Hepatocyte (in vitro differentiated cells): ENCODE data around the gene AKNAD1. TPM values are rescaled to one million over a fixed set of nuclear protein-coding genes. Genes with fewer than 3 reads are reported as not detected.

ENCODE experiments used
- DNase-seq: peaks from one replicate; pipeline ENCODE4 v3.0.0-alpha.2; 2016; ENCODE audit warnings: low spot score
- H2AFZ ChIP-seq: fragments of 200-600 bp; sonication (generic); 2 replicates; pipeline ENCODE4 v1.6.0; 2016; ENCODE audit warnings: antibody characterized with exemption, mild to moderate bottlenecking
- H3K27ac ChIP-seq: fragments of 200-600 bp; sonication (generic); 2 replicates; pipeline ENCODE4 v1.5.1; 2016; ENCODE audit warnings: mild to moderate bottlenecking
- H3K27me3 ChIP-seq: fragments of 200-600 bp; sonication (generic); 2 replicates; pipeline ENCODE4 v1.6.1; 2016
- H3K36me3 ChIP-seq: fragments of 200-600 bp; sonication (generic); replicated peaks from 2 replicates; pipeline ENCODE4 v1.5.1; 2016; ENCODE audit warnings: low read depth; ENCODE audit not compliant: insufficient read depth
- H3K4me1 ChIP-seq: fragments of 200-600 bp; sonication (generic); 2 replicates; pipeline ENCODE4 v1.5.1; 2016; ENCODE audit warnings: mild to moderate bottlenecking, moderate library complexity; ENCODE audit not compliant: insufficient read depth
- H3K4me2 ChIP-seq: fragments of 200-600 bp; sonication (generic); 2 replicates; pipeline ENCODE4 v1.6.0; 2016
- H3K4me3 ChIP-seq: fragments of 200-600 bp; sonication (generic); 2 replicates; pipeline ENCODE4 v1.5.1; 2016; ENCODE audit warnings: mild to moderate bottlenecking
- H3K79me2 ChIP-seq: fragments of 200-600 bp; sonication (generic); 2 replicates; pipeline ENCODE4 v1.6.0; 2017; ENCODE audit warnings: mild to moderate bottlenecking
- H3K9me2 ChIP-seq: fragments of 200-600 bp; sonication (generic); replicated peaks from 2 replicates; pipeline ENCODE4 v1.6.0; 2017; ENCODE audit warnings: mild to moderate bottlenecking; ENCODE audit not compliant: insufficient read depth
- H3K9me3 ChIP-seq: fragments of 200-600 bp; sonication (generic); 2 replicates; pipeline ENCODE4 v1.5.1; 2016; ENCODE audit warnings: low read depth, mild to moderate bottlenecking
- H4K20me1 ChIP-seq: fragments of 200-600 bp; sonication (generic); 2 replicates; pipeline ENCODE4 v1.6.0; 2016; ENCODE audit warnings: mild to moderate bottlenecking; ENCODE audit not compliant: insufficient read depth, poor library complexity, severe bottlenecking
- CTCF ChIP-seq: fragments of 200-600 bp; sonication (generic); IDR thresholded peaks from 2 replicates; pipeline ENCODE4 v1.5.1; 2016; ENCODE audit warnings: antibody characterized with exemption, mild to moderate bottlenecking; ENCODE audit not compliant: poor library complexity
- EZH2 ChIP-seq: fragments of 200-600 bp; sonication (generic); IDR thresholded peaks from 2 replicates; pipeline ENCODE4 v1.6.1; 2016; ENCODE audit warnings: antibody characterized with exemption, mild to moderate bottlenecking, borderline replicate concordance
- EZH2phosphoT487 ChIP-seq: fragments of 200-600 bp; sonication (generic); IDR thresholded peaks from one replicate; pipeline ENCODE4 v1.6.1; 2018; ENCODE audit warnings: antibody characterized with exemption, mild to moderate bottlenecking, low read depth, moderate library complexity; ENCODE audit not compliant: unreplicated experiment, severe bottlenecking
- whole genome bisulfite sequencing: methylation state at CpG from one replicate; pipeline ENCODE4 v1.1.6; 2016; ENCODE audit warnings: low lambda C conversion rate; ENCODE audit errors: missing lambda C conversion rate; 5-methylcytosine and 5-hydroxymethylcytosine counted together
- polyA plus RNA-seq: library from polyadenylated mRNA; unstranded; fragments of >200 nt; fragmentation: Nextera tagmentation; extraction: Ambion mirVana; gene quantifications from 2 replicates; pipeline ENCODE4 v1.2.1, GENCODE V29; 2016
- total RNA-seq: library from RNA; depleted of rRNA; stranded (reverse); fragments of >200 nt; gene quantifications from 2 replicates; pipeline ENCODE4 v1.2.3, GENCODE V29; 2014

AKNAD1 gene
- total and polyA plus RNA-seq, 2 experiments from 2014 or later = 0.80 TPM; not detected in 1

GRCh38 chr1:108865316-108865910 is 8.5 kb upstream of the AKNAD1 start:
- TF ChIP-seq EZH2 = no peak
- no peak for TF ChIP-seq EZH2phosphoT487
- TF ChIP-seq CTCF = no peak
- H2AFZ ChIP-seq = no peak overlapping the region
- WGBS = 70% methylated on average over 4 of the region's 4 CpGs

GRCh38 chr1:108863984-108864383 is 7.1 kb upstream of the AKNAD1 start:
- no peak for DNase-seq
- H3K4me3 ChIP-seq = no peak overlapping the region
- no peak overlapping the region for H2AFZ ChIP-seq
- no peaks in the 10 kb centered on the region for H3K4me1 ChIP-seq
- no peak for TF ChIP-seq EZH2
- no peak for TF ChIP-seq CTCF
- no peak for TF ChIP-seq EZH2phosphoT487
- H3K36me3 ChIP-seq = no peaks in the 10 kb centered on the region
- H3K79me2 ChIP-seq = no peaks in the 10 kb centered on the region
- no peak overlapping the region for H3K4me2 ChIP-seq
- WGBS = 91% methylated on average over 4 of the region's 4 CpGs
- H3K27me3 ChIP-seq = no peaks in the 10 kb centered on the region
- H3K9me3 ChIP-seq = no peaks in the 10 kb centered on the region
- H3K27ac ChIP-seq = no peak overlapping the region
- H3K9me2 ChIP-seq = no peaks in the 10 kb centered on the region
- H4K20me1 ChIP-seq = no peaks in the 10 kb centered on the region

More at GRCh38 chr1:108865316-108865910, 8.5 kb upstream of the AKNAD1 start:
- no peaks in the 10 kb centered on the region for H3K4me1 ChIP-seq
- H3K27me3 ChIP-seq = no peaks in the 10 kb centered on the region
- H3K79me2 ChIP-seq = no peaks in the 10 kb centered on the region
- no peaks in the 10 kb centered on the region for H3K36me3 ChIP-seq
- peak; percentile 46 for DNase-seq
- peak overlapping the region; percentile 58 for H3K27ac ChIP-seq
- H3K9me3 ChIP-seq = no peaks in the 10 kb centered on the region
- H4K20me1 ChIP-seq = no peaks in the 10 kb centered on the region
- no peaks in the 10 kb centered on the region for H3K9me2 ChIP-seq
- no peak overlapping the region for H3K4me2 ChIP-seq
- H3K4me3 ChIP-seq = no peak overlapping the region

- Histone ChIP-seq H4K20me1 (no peaks in the 10 kb centered on the region), H3K36me3 (no peaks in the 10 kb centered on the region), H3K4me3 (no peak overlapping the region), H3K4me1 (no peaks in the 10 kb centered on the region), H2AFZ (no peak overlapping the region), H3K27me3 (peaks cover under 1% of the 10 kb centered on the region), H3K9me3 (no peaks in the 10 kb centered on the region), H3K9me2 (no peaks in the 10 kb centered on the region), H3K4me2 (no peak overlapping the region), H3K27ac (no peak overlapping the region), H3K79me2 (no peaks in the 10 kb centered on the region)
- TF ChIP-seq CTCF (no peak), EZH2 (no peak), EZH2phosphoT487 (no peak)
- WGBS = 89% methylated on average over 1 of the region's 1 CpG
- DNase-seq = no peak
Measured at GRCh38 chr1:108862698-108863477, 6.0 kb upstream of the AKNAD1 start.
